OCI-M2 (cell line): Measurements from ENCODE around the gene UNC50.
"Not testable (repeated sequence)": the region's sequence is repeated elsewhere in the genome, so short reads cannot be mapped to it uniquely, and the experiment has no call there.

Source experiments
- DNase-seq: peaks from one replicate; lab custom pipeline; 2025; ENCODE audit not compliant: unreplicated experiment; lab: John Stamatoyannopoulos, UW

UNC50 gene

DNA sequence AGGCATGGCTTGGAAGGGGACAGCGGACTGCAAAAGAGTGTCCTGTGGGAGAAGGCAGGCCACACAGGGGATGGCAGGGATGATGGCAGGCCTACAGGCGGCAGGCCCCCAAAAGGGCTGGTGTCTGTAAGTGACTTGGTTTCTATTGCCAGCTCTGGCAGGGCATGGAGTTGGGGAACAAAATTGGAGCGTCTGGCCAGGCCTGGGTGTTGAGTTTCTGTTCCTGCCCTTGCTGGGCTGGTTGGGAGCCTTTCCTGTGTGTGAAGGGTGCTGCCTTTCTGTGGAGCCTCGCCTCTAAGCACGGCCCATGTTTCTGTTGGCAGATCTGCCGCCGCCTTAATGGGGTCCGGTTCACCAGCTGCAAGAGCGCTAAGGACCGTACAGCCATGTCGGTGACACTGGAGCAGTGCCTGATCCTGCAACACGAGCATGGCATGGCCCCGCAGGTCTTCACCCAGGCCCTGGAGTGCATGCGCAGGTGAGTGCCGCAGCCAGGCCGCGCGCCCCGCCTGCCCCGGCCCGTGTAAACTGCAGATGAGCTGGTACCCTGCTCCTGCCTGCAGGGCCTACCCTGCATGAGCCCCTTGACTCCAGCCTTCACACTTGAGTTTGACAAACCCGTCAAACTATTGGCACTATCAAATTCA lies 31.6 kb upstream of the UNC50 start:
- DNase-seq, result no peak

DNA sequence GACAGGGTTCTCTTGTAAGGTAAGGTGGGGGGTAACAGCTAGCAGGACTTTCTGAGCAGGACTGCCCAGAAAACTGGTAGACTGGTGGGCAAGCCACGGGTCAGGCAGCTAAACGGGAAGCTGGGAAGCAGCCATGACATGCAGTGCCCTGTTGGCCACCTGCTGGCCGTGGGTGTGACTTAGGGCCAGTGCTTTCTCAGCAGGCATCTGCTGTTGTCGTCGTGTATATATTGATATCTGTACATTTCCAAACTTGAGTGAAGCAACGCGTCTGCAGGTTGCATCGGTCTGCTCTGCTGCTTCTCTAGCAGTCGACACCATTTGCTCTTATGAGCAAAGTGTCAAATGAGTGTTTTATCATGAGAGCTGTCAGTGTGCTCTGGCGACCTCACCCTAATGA lies 31.1 kb upstream of the UNC50 start:
- DNase-seq, result no peak

DNA sequence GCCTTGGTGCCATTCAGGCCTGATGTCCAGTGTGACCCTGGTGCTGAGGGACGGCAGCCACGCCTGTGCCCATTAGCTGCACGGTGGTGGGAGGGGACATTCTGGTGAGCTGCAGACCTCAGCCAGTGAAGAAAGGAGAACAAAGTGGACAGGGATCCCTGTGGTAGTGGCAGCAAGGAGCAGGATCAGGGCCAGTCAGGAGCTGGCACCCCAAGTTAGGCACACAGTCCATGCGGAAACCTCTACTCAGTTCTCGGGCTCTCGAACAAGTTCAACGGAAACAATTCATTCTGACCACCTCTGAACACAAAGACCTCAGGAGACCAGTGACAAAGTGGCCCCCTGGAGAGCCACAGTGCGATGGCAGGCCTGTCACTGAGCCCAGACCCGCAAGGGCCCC lies 30.2 kb upstream of the UNC50 start:
- no peak for DNase-seq

DNA sequence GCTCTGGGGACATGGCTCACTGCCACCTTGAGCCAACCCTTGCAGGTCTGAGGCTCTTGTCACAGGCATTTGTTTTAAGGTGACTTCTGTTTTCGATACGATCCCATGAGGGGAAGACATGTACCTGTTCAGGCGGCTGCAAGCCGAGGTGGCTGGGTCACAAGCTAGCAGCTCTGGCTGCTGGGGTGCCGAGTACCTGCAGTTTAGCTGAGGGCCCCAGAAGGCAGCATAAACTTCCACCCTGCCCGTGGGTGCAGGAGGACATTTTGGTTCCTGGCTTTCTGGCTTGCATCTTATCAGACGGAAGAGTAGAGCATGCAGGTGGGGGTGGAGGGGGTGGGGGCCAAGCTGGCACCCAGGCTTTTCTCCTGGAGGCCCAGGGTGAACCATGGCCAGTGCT lies 28.5 kb upstream of the UNC50 start:
- no peak for DNase-seq

DNA sequence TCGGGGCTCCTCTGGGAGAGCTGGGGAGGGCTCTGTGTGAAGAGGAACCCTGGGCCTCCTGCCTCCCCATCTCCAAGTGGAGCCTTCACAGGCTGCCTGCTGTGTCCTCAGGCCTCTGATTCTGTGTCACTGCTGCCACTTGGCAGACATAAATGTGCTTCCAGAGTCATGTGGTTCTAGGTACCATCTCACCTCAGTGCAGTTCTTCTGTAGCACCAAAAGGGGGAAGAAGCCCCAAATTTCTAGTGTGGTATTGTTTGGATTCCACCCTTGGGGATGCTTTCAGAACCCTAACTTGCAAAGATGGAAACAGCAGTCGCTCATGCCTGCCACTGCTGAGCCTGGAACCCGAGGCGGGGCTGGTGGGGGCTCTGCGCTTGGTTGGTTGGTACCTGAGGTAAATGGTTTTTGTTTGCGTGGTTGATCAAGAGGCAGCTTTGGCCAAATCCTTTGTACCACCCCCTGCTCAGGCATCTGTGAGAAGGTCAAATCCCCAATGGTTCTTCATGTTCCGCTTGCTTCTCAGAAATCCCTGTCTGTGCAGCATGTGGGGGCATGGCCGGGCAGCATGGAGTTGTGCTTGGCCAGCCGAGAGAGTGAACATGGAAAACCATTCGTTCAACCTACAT lies 27.6 kb upstream of the UNC50 start:
- no peak for DNase-seq

DNA sequence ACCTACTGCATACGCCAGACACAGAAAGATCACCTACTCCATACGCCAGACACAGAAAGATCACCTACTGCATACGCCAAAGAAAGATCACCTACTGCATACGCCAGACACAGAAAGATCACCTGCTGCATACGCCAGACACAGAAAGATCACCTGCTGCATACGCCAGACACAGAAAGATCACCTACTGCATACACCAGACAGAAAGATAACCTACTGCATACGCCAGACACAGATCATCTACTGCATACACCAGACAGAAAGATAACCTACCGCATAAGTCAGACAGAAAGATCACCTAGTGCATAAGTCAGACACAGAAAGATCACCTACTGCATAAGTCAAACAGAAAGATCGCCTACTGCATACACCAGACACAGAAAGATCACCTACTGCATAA lies 25.9 kb upstream of the UNC50 start:
- no peak for DNase-seq

DNA sequence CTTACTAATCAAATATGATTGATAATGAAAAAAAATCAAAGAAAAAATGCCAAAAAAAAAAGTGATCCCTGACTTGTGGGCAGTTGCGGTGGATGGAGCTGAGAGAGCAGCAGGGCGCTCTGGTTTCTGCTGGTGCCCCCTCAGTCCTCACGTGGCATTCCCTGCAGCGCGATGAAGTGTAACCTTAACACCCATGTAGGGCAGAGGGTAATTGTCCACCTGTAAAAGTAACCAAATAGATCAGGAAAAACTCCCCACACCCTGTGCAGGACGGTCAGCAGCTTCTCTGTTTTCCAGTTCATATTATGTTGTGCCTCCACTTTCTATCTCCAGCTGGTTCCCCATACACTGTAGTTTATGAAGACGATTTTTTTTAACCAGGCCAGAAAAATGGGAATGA lies 25.1 kb upstream of the UNC50 start:
- no peak for DNase-seq

DNA sequence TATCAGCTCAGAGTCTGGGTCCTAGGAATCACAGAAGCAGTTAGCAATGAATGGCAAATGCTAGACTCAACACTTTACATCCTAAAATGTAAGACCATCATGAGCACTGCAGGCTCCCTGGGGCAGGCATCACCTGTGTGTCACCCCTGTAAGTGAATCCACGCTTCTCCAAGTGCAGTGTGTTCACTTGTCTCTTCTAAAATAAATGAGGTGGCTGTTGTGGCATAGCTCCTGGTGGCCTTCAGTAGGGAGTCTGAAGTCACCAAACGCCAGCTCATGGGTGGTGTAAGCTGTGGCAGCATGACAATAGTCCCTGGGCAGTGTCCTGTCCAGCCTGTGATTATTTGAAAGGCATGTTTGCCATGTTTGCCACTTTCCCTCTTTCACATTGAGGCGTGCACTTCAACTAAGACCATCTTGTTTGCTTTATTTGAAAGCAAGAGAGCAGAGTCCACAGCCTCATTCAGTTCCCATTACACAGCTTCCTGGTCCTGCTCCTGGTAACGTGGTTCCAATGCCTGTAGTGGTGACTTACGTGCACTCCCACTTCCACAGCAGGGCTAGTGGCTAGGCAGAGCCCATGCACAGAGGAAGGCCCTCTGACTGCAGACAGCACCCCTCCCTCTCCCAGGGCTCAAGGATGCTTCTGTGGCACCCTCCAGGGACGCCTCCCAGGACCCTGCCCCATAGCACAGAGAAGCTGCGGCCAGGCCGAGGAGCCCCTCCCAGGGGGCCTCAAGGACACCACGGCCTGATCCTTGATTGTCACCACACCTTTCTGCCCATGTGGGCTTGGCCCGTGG lies 24.4 kb upstream of the UNC50 start:
- DNase-seq, result no peak

DNA sequence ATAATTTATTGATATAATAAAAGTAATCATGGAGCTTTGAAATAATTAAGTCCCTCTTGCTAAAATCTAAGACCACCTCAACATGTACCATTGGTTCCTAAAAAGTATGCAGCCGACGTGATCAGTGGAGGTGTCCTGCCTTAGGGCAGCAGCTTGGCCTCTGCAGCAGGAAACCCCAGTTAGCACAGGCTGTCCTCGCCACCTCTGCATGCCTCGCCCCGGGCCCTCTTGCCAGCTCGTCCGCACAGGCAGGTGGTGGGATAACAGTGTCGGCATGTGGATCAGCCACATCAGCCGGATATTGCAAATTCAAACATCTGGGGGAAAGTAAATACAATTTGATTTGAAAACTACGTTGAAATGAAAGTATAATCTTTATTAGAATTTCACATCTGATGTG lies 23.0 kb upstream of the UNC50 start:
- no peak for DNase-seq

DNA sequence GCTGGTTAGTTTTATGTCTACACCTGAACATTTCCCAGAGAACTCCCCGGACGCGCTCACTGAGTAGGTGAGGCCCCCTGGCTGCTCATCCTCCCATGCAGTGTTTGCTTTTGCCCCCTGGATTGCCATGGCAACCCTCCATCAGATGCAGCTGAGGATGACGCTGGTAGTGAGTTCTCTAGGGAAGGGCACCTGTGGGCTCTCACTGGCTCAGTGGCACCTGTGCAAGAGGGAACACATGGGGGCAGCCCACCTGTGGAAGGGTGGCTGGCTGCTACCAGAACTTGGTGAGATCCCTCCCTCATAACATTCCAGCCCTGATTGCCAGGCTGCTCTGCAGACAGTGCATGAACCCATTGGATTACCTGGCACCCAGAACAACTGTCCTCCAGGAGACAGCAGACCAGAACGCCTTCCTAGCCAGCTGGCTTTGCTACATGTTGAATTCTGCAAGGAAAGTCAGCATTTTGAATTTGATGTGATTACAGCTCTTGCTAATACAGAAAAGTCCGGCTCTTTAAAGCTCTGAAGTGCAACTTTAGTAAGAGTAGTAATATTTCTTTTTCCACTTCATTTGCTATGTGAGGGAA lies 21.7 kb upstream of the UNC50 start:
- no peak for DNase-seq

DNA sequence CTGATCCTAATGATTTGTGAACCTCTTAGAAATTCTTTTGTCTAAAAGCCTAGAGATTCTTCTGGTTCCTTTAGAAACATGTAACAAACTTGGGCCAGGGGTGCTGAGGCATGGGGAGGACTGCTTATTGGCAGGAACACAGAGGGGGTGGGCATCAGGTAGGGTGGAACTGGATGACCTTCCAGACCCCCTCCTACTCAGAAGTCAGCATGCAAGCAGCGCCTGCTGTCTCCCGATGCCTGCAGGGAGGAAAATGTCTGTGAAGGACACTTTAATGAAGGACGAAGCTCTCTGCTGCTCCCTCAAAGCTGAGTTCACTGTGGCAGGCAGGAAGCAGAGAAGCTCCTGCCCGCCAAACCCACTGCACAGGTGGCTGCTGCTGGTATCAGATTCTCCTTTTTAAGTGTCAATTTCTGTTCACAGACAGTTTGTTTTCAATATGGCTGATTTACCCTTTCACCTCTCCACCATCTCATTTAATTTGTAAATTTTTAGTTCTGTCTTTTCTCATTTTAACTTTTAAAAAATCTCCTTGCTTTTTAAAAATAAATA lies 19.4 kb upstream of the UNC50 start:
- DNase-seq, result no peak

DNA sequence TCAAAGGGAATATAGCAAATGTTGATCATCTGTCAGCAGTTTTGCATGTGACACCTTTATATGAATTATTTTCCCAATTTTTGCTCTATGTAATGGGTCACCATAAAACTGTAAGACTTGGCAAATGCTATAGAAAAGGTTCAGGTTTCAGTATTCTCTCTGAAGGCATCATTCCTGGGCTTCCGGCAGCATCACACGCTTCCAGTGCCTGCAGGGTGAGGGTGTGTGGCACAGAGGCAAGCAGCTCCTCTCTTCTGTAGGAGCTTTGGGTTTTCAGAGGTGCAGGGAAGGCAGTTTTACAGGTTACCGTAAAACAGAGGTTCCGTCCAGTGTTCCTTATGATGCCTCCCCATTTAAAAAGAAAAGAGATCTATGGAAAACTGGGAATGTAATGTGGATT lies 18.9 kb upstream of the UNC50 start:
- no peak for DNase-seq

DNA sequence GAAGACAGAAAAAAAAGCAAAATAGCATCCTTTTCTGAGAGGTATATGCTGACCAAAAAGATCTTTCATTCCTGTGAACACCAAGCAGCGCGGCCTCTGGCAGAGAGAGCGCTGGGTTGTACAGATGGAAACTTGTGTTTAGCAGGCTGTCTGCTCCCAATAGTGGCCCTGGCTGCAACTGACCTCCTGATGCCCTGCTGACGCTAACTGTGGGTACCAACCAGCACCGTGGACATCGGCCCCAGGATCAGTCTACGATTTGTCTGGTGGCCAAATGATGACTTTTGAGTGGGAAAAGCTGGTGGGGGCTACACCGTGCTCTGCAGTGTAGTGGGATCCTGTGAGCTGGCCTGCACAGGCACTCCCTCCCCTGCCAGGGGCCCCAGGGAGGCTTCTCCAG lies 15.8 kb upstream of the UNC50 start:
- no peak for DNase-seq

DNA sequence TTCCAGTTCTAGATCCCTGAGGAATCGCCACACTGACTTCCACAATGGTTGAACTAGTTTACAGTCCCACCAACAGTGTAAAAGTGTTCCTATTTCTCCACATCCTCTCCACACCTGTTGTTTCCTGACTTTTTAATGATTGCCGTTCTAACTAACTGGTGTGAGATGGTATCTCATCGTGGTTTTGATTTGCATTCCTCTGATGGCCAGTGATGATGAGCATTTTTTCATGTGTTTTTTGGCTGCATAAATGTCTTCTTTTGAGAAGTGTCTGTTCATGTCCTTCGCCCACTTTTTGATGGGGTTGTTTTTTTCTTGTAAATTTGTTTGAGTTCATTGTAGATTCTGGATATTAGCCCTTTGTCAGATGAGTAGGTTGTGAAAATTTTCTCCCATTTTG lies 13.7 kb upstream of the UNC50 start:
- DNase-seq, result not testable (repeated sequence)

DNA sequence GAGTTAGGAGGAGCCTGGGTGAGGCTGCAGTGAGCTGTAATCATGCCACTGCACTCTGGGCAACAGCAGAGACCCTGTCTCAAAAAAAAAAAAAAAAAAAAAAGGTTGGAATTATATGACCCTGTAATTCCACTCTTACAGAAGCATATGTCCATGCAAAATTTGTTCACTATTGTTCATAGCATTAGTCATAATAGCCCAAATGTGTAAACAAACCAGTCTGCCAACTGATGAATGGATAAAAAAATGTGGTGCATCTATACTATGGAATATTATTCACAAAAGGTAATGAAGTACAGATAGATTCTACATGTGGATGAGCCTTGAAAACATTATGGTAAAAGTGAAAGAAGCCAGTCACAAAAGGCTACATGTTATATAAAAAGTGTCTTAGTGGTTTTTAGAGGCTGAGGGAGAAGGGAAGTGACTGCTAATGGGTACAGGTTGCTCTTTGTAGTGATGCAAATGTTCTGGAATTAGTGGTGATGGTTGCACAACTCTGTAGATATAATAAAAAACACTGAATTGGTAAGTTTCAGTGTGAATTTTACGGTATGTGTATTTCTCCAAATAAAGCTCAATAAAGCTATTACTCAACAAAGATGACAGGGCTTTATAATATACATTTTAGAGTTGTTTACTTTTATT lies 9.5 kb upstream of the UNC50 start:
- DNase-seq, result no peak

DNA sequence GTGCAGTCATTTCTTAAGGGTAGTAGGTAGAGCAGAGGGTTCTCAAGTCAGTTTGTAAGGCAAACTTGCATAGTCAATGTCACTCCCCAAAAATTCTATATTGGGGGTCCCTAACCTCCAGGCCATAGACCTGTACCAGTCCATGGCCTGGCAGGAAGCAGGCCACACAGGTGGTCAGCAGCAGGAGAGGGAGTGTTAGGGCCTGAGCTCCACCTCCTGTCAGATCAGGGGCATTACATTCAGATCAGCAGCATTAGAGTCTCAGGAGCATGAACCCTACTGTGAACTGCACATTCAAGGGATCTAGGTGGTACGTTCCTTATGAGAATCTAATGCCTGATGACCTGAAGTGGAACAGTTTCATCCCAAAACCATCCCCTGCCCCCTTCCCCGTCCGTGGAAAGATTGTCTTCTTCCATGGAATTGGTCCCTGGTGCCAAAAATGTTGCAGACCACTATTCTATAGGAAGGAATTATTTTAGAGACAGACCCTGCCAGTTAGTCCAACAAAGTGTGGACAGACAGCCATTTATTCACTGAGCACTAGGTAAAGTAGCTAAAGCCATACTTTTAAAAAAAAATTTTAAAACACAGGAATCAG lies 6.8 kb upstream of the UNC50 start:
- DNase-seq, result no peak

DNA sequence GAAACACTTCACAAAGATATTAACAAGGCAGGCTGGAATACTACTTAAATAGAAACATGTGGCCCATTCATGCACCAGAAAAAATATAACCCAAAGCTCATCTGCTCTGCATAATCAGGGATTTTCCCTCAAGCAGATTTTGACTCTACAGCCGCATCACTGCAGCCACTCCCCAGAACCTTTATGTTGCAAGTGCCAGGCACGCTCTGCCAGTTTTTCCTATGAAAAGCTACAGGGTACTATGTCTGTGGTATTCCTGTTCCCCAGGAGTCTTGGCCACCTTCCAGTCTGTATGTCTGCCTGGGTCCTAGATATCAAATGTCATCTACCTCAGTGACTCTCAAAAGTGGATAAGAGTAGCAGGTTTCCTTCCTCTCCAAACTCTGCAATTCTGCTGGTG lies 3.8 kb upstream of the UNC50 start:
- DNase-seq, result no peak

DNA sequence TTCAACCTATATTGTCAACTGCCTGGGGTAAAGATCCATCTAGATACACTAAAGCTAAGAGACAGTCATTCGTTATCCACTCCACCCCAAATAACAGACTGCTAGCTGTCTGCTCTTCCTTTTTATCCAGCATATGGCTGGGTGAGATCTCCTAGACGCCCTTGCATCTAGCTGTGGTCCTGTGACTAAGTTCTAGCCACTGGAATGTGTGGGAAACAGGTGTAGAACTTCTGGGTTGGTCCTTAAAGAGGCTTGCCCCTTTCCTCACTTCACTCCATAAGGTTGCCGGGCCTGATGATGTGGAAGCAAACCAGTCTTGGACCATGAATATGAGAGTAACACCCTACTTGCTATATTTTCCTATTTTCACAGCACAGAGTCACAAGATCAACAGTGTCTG lies 3.3 kb upstream of the UNC50 start:
- DNase-seq, result no peak

DNA sequence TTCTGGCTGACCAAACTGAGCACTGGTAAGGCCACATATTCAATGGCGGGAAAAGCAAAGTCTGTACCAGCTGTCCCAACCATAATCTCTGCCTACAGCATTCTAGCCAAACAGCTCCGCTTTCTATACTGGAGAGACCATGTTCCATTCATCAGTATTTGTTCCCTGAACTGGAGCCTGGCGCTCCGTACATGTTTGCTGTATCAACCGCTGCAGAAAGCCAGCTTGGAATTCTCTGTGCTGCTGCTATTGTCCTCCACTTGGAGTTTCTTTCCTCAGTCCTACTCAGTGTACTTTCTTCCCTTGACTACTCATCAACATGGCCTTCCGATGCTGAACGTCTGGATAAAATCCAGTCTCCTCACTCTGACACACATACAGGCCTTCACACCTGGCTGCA lies 2.0 kb upstream of the UNC50 start:
- no peak for DNase-seq

DNA sequence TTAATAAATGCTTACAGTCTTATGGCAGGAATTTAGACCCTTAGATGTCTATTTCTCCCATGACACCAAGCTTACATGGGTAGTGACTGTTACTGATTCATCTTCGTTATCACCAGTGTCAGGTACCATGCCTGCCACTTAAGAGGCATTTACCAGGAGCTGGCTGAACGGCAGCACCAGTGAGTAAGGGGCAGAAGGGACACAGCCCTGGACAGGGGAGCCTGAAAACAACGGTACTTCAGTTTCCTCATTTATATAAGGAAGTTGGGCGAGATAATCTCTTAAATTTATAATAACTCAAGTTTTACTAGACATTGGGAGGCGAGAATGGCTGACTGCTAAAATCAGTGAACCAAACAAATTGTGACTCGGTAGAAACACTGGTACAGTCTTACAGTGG lies 1.3 kb upstream of the UNC50 start:
- no peak for DNase-seq

DNA sequence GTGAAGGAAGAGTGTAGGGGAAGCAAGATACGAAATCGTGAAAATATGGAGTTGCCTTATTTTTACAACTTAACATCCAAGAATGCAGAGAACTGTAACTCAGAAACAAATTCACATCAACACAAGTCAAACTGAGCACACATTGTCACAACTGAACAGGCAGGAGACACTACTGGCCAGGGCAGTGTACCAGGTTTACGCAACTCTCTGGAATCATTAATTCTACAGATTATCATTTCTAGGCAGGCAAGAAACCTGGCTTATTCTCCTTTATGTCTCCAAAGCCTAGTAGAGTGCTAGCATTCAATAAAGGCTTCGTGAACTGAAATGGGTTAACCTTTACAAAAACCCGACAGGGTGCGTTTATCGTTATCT lies 661 bp upstream of the UNC50 start:
- DNase-seq, result no peak
